A549 treated with CpdA at 1 μM for 4 hours (cell line): Measurements from ENCODE around the gene UHRF1. TPM values are rescaled to one million over a fixed set of nuclear protein-coding genes. Genes with fewer than 3 reads are reported as not detected.

Source experiments
- total RNA-seq: library from RNA; stranded (reverse); fragments of 200-300 nt; extraction: Qiagen RNA extraction; gene quantifications from 5 replicates; pipeline ENCODE4 v1.2.3, GENCODE V29; 2022; ENCODE audit warnings: low read depth

Gene UHRF1
- 45.2 to 50.9 TPM (median 48.1 TPM) in 5 replicates for total RNA-seq

DNA sequence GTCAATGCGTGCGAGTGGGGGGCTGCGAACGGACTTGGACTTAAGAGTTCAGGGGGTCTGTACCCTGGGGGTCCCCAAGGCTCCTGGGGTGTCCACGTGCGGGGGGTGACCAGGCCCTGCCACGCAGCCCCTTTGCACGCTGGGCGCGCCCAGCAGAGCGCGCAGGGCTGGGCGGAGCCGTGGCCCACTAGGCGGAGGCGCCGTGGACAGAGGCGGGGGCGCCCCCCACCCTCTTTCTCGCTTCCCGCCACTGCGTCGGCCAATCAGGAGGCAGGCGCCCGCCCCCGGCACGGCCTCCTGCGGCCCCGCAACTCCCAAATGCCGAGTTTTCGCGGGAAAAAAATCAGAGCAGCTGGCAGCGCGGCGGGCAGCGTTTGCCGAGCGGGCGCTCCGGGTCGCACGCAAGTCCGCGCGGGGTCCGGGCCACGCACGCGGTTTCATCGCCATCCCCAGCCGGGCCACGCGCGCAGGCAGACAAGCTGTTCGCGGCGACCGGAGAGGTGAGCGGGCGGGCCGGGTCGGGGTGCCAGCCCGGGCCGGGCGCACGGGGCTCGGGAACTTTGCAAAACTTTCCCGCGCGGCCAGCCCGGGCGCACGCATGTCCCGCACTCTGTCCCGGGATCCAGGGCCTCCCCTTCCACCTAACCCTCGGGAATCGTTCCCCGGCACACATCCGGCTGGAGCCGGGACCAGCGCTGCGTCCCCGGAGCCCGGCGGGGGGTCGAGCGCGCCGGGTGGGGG, at the start of gene UHRF1:
Gene UHRF1, plus strand, starts transcription at position 346 of the 741 bp plus-strand sequence. CDS start 1,385 bp downstream, outside the sequence.

DNA sequence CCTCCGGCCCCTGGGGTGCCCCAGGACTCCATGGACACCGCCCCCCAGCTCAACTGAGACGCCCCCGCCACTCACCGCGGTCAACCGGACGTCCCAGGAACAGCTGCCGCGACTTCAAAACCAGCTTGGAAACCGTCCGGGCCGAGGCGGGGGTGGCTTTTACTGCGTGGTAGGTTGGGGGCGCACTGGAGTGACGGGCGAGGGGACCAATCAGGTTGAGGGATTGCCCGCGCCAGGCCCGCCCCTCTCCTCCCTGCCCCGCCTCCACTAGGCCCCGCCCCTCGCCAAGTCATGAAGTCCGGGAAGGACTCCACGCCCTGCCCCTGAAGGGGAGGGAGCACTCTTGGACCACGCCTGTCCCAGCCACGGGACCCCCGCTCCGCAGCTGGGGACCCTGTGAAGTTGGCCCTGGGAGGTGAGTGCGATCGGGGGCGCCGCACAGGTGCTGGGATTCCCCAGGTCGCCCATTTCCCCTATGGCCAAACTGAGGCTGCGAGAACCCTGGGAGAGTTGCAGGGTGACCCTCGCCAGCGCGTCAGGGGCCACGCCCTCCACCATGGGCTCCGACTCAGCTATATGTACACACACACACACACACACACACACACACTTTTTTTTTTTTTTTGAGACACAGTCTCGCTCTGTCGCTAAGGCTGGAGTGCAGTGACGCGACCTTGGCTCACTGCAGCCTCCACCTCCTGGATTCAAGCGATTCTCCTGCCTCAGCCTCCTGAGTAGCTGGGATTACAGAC, 41.6 kb upstream of the UHRF1 start, which contains the start of gene PLIN3:
Gene PLIN3, minus strand, starts transcription at position 134 of the 752 bp plus-strand sequence. CDS start 6,273 bp downstream, outside the sequence.

DNA sequence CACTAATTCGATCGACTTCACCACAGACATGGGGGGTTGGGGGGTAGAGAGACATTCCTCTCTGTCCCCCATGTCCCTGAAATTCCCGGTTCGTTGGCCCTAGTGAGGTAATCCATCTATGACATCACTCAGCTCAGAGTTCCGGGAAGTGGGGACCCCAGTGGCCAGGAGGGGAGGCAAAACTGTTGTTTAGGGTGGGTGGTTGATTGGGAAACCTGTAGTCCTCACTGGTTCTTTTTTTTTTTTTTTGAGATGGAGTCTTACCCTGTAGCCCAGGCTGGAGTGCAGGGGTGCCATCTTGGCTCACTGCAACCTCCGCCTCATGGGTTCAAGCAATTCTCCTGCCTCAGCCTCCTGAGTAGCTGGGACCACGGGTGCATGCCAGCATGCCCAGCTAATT, 6.5 kb upstream of the UHRF1 start, which contains the start of gene ARRDC5:
Gene ARRDC5, minus strand, starts transcription at position 101 of the 400 bp plus-strand sequence. Its CDS starts 71 bp downstream, at position 30.

DNA sequence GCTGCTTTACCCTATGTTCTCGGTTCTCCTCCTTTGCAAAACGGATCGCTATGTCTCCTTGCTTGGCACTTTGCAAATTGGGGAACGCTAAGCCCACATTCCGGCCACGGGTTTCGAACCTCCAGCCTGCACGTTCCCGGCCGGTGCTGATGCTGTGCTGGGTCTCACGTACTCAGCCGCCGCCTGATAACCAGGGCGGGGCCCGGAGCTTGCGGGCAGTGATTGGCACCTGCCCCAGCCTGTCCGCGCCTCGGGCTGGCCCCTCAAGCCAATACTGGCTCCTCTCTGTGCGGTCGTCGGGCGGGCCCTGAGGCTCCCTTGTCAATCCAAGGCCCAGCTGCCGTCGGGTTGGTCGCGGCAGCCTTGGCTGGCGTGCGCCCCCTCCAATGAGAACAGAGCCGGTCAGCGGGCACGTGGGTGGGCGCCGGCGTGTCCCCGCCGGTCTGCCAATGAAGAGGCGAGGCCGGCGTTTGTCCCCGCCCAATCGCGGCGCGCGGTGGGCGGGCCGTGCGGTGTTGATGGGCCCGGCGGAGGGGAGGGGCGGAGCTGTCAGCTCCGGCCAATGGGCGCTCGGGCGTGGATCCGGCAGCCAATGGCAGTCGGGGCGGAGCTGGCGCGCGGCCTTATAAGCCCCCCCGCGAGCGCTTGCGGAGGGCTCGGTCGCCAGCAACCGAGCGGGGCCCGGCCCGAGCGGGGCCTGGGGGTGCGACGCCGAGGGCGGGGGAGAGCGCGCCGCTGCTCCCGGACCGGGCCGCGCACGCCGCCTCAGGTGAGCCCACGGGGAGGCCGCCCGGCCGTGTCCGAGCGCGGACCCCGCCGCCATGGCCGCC, 59.4 kb downstream of the UHRF1 start, which contains the start of gene KDM4B:
Gene KDM4B, plus strand, starts transcription at position 652 of the 830 bp plus-strand sequence. CDS start 63,778 bp downstream, outside the sequence.

Other genes with a start within 250 kb of the UHRF1 start
- gene MYDGF, start 239.2 kb upstream of the UHRF1 start, total RNA-seq: 113 to 149 TPM (median 145 TPM) in 5 replicates
- 60.1 to 78.1 TPM (median 65.7 TPM) in 5 replicates for gene DPP9, start 185.7 kb upstream of the UHRF1 start, total RNA-seq
- gene FEM1A, start 117.8 kb upstream of the UHRF1 start, total RNA-seq: 5.3 to 6.0 TPM (median 5.6 TPM) in 5 replicates
- 7.1 to 9.9 TPM (median 8.9 TPM) in 5 replicates for gene TICAM1, start 77.8 kb upstream of the UHRF1 start, total RNA-seq
- gene PLIN3, start 41.8 kb upstream of the UHRF1 start, total RNA-seq: 103 to 130 TPM (median 121 TPM) in 5 replicates
- not detected in 5 replicates for gene ARRDC5, start 6.6 kb upstream of the UHRF1 start, total RNA-seq
- gene KDM4B, start 59.6 kb downstream of the UHRF1 start, total RNA-seq: 6.1 to 7.5 TPM (median 6.9 TPM) in 5 replicates